Retina (tissue), 1 donor: ENCODE data around the gene MYRF.

Experiments used
- DNase-seq: peaks from one replicate; pipeline ENCODE4 v3.0.0-alpha.2; 2016

The MYRF gene

GRCh38 chr11:61828379-61828628 lies 75.9 kb downstream of the MYRF start:
- DNase-seq, result no peak

- peak; percentile 85 for DNase-seq
These were observed 76.4 kb downstream of the MYRF start for GRCh38 chr11:61828629-61829407.

GRCh38 chr11:61829806-61830205 lies 77.4 kb downstream of the MYRF start:
- DNase-seq, result no peak

GRCh38 chr11:61830237-61831105 lies 78.0 kb downstream of the MYRF start:
- DNase-seq, result no peak

- DNase-seq, result no peak
These were observed 79.8 kb downstream of the MYRF start for GRCh38 chr11:61832207-61832606.

- no peak for DNase-seq
These were observed 80.3 kb downstream of the MYRF start for GRCh38 chr11:61832754-61833153.

GRCh38 chr11:61833471-61833870 lies 81.0 kb downstream of the MYRF start:
- DNase-seq, result no peak

- DNase-seq, result peak; percentile 24
These were observed 81.5 kb downstream of the MYRF start for GRCh38 chr11:61833926-61834277.

GRCh38 chr11:61834278-61835048 lies 82.0 kb downstream of the MYRF start:
- peak; percentile 42 for DNase-seq

GRCh38 chr11:61836193-61836592 lies 83.8 kb downstream of the MYRF start:
- DNase-seq, result no peak

GRCh38 chr11:61837411-61838005 lies 85.1 kb downstream of the MYRF start:
- DNase-seq, result no peak
